HL-60 (cell line): Measurements from ENCODE around the gene OR4D1.
"Not testable (repeated sequence)": the region's sequence is repeated elsewhere in the genome, so short reads cannot be mapped to it uniquely, and the experiment has no call there.

ENCODE experiments used
- DNase-seq, 2 experiments: peaks; one replicate each; pipeline ENCODE4 v3.0.0-alpha.2; 2010 to 2020; ENCODE audit warnings: low read depth in 1 of 2, low spot score in 1 of 2
- H3K27ac ChIP-seq: fragments of 250-450 bp; sonication (Bioruptor Pico); replicated peaks from 2 replicates; pipeline ENCODE4 v1.5.1; 2020; ENCODE audit warnings: mild to moderate bottlenecking, moderate library complexity
- H3K27me3 ChIP-seq: fragments of 250-450 bp; sonication (Bioruptor Pico); 2 replicates; pipeline ENCODE4 v1.5.1; 2021; ENCODE audit warnings: mild to moderate bottlenecking, moderate library complexity; ENCODE audit not compliant: insufficient read depth, poor library complexity, severe bottlenecking
- H3K4me3 ChIP-seq: replicated peaks from 2 replicates; pipeline ENCODE4 v1.5.1; 2011; ENCODE audit warnings: mild to moderate bottlenecking, control low read depth, low read length; ENCODE audit not compliant: insufficient read depth
- GABPA ChIP-seq: IDR thresholded peaks from 2 replicates; pipeline ENCODE4 v1.6.1; 2012; ENCODE audit warnings: low read depth
- POLR2AphosphoS5 ChIP-seq: IDR thresholded peaks from 2 replicates; pipeline ENCODE4 v1.6.1; 2012; ENCODE audit warnings: low read depth
- REST ChIP-seq: IDR thresholded peaks from 2 replicates; pipeline ENCODE4 v1.6.1; 2012; ENCODE audit warnings: low read depth; ENCODE audit not compliant: insufficient replicate concordance
- SPI1 ChIP-seq: IDR thresholded peaks from 2 replicates; pipeline ENCODE4 v1.6.1; 2012; ENCODE audit warnings: low read depth, mild to moderate bottlenecking, borderline replicate concordance
- long read RNA-seq: library from polyadenylated mRNA; unstranded; transcript quantifications from one replicate; pipeline ENCODE4 v2.0.0, GENCODE V29; 2020
- TF ChIP-seq, protein P1 (sequence below): IDR thresholded peaks from one replicate; pipeline ENCODE4 v1.5.1; 2011; ENCODE audit warnings: low read length, control low read depth, inconsistent platforms; ENCODE audit not compliant: insufficient read depth

The OR4D1 gene
- long read RNA-seq, result 0 reads

DNA sequence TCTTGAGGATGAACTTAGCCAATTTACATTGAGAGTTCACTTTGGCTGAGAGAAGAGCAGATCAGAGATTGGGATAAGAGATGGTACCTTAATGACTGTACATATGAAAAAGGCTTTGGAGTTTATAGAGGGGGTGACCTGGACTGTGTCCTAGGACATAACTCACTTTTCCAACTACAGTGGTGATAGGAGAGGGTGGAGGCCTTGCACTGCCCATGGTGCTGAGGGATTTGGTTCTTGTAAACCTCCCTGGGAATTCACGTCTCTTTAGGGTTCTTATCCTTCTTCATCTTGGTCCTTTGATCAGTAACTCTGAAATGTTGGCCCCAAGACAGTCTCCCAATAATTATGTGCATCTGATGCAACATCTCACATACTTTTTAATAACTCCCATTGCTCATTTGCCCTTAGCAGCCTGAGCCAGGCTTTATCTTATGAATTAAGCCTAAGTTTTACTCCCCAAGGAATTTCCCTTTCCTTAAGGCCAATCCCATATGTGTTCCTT lies at the start of gene OR4D1:
OR4D1 (plus strand) TSS at position 455 of the 505 bp plus-strand sequence. CDS start 6,770 bp downstream, outside the sequence.
- no peak for TF ChIP-seq SPI1
- no peak for TF ChIP-seq POLR2AphosphoS5
- no peak for TF ChIP-seq REST
- TF ChIP-seq, protein P1, sequence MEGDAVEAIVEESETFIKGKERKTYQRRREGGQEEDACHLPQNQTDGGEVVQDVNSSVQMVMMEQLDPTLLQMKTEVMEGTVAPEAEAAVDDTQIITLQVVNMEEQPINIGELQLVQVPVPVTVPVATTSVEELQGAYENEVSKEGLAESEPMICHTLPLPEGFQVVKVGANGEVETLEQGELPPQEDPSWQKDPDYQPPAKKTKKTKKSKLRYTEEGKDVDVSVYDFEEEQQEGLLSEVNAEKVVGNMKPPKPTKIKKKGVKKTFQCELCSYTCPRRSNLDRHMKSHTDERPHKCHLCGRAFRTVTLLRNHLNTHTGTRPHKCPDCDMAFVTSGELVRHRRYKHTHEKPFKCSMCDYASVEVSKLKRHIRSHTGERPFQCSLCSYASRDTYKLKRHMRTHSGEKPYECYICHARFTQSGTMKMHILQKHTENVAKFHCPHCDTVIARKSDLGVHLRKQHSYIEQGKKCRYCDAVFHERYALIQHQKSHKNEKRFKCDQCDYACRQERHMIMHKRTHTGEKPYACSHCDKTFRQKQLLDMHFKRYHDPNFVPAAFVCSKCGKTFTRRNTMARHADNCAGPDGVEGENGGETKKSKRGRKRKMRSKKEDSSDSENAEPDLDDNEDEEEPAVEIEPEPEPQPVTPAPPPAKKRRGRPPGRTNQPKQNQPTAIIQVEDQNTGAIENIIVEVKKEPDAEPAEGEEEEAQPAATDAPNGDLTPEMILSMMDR, result no peak
- TF ChIP-seq GABPA, result no peak
- no peak within 1 kb of the TSS for H3K4me3 ChIP-seq
- no peak for DNase-seq
- no peak within 1 kb of the TSS for H3K27ac ChIP-seq
- peaks cover 24% of the 10 kb centered on the region for H3K27me3 ChIP-seq

- no peak for DNase-seq
- no peak overlapping the region for H3K27ac ChIP-seq
- TF ChIP-seq, protein P1, result no peak
- no peak for TF ChIP-seq SPI1
- no peak for TF ChIP-seq POLR2AphosphoS5
- no peak for TF ChIP-seq GABPA
- TF ChIP-seq REST, result no peak
- H3K4me3 ChIP-seq, result no peak overlapping the region
- H3K27me3 ChIP-seq, result no peaks in the 10 kb centered on the region
These were observed 47.7 kb upstream of the OR4D1 start for GRCh38 chr17:58100506-58100905.

- not testable (repeated sequence) for H3K27ac ChIP-seq
These were observed 46.3 kb upstream of the OR4D1 start for GRCh38 chr17:58101898-58102297.

GRCh38 chr17:58105093-58105492 lies 43.1 kb upstream of the OR4D1 start:
- H3K27me3 ChIP-seq, result no peaks in the 10 kb centered on the region
- no peak overlapping the region for H3K27ac ChIP-seq
- H3K4me3 ChIP-seq, result no peak overlapping the region
- no peak for TF ChIP-seq SPI1
- no peak for TF ChIP-seq GABPA
- TF ChIP-seq, protein P1, result no peak
- TF ChIP-seq POLR2AphosphoS5, result no peak
- TF ChIP-seq REST, result no peak
- DNase-seq, result no peak

More at GRCh38 chr17:58101898-58102297, 46.3 kb upstream of the OR4D1 start:
- DNase-seq, H3K27me3 ChIP-seq, H3K4me3 ChIP-seq: not testable (repeated sequence)
